ENCODE data around the gene CORIN. TPM values are rescaled to one million over a fixed set of nuclear protein-coding genes. Genes with fewer than 3 reads are reported as not detected.

Gene CORIN
- total and polyA plus RNA-seq, 2 of the 4 experiments (the other 2 are of a cell fraction) = 20.3 to 24.7 TPM

DNA sequence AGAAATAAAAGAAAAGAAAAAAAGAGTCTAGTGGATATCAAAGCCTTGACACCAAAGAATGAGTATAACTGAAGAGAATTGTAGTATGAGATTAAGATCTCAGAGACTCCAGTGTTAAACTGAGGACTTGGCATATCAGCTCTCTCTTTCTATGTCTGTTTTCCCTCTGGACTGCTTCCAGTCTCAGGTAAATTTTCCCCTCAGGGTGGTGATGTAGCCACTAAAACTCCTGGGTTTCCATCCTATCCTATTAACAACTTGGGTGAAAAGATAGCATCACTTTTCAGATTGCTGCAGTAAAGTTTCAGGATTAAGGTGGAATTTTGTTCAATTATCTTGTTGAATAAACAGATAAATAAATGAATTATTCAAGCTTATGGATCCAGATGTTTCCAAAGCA is 267.1 kb downstream of the CORIN start:
- Histone ChIP-seq H3K27me3 (ENCODE audit: control insufficient read depth, insufficient read depth, low read length) (no peaks in the 10 kb centered on the region), H2BK20ac (ENCODE audit: low read depth, low read length) (no peak overlapping the region), H2BK15ac (ENCODE audit: low read depth, low read length) (no peak overlapping the region), H3K9me3 (ENCODE audit: control insufficient read depth, insufficient read depth, low read length) (no peaks in the 10 kb centered on the region), H4K8ac (ENCODE audit: low read depth in 2 of 2, low read length in 2 of 2) (no peak overlapping the region), H4K5ac (ENCODE audit: low read depth, low read length) (no peak overlapping the region), H2AFZ (replicated peaks; ENCODE audit: low read length, poor library complexity) (no peak overlapping the region), H3K4me1 (ENCODE audit: control insufficient read depth, insufficient read depth, low read length) (no peaks in the 10 kb centered on the region), H4K91ac (ENCODE audit: insufficient read depth, low read depth, low read length) (no peak overlapping the region), H2AK9ac (replicated peaks; ENCODE audit: low read depth, low read length, poor library complexity) (no peak overlapping the region), H2BK5ac (ENCODE audit: low read depth, low read length, poor library complexity, severe bottlenecking) (no peak overlapping the region), H3K9ac (ENCODE audit: low read depth, low read length) (no peak overlapping the region), H3K36me3 (ENCODE audit: control insufficient read depth, insufficient read depth, low read length) (peaks cover 27% of the 10 kb centered on the region), H2AK5ac (ENCODE audit: low read depth, low read length) (no peak overlapping the region), H3K4me2 (ENCODE audit: low read depth, low read length) (no peak overlapping the region), H3K56ac (ENCODE audit: extremely low read depth, insufficient read depth, low read length) (no peak overlapping the region), H3K14ac (replicated peaks; ENCODE audit: low read depth, low read length) (no peak overlapping the region), H3K9me1 (ENCODE audit: insufficient read depth, low read length) (peaks cover 6% of the 10 kb centered on the region), H3K23ac (ENCODE audit: low read depth, low read length) (no peak overlapping the region), H3K4ac (ENCODE audit: low read depth, low read length) (no peak overlapping the region), H3K27ac (ENCODE audit: insufficient read depth, low read length) (no peak overlapping the region), H4K20me1 (ENCODE audit: insufficient read depth, low read length) (no peaks in the 10 kb centered on the region), H3K18ac (ENCODE audit: low read depth, low read length) (no peak overlapping the region), H2BK120ac (ENCODE audit: low read depth, low read length) (no peak overlapping the region), H3K4me3 (ENCODE audit: insufficient read depth, low read depth, low read length) (no peak overlapping the region), H3K79me1 (ENCODE audit: low read depth in 1 of 2, low read length in 2 of 2) (peaks cover 5 to 6% of the 10 kb centered on the region in 2 experiments; a peak in 2 of 4 replicates)
- TF ChIP-seq MXI1 (IDR thresholded peaks at IDR 0.05; ENCODE audit: borderline replicate concordance, low read depth, low read length) (no peak), CHD1 (IDR thresholded peaks at IDR 0.05; ENCODE audit: low read depth, low read length) (no peak), MAZ (IDR thresholded peaks at IDR 0.05; ENCODE audit: borderline replicate concordance, low read depth, low read length) (no peak), POLR2A (IDR thresholded peaks at IDR 0.05; ENCODE audit: low read depth, low read length) (no peak), ELK1 (IDR thresholded peaks at IDR 0.05; ENCODE audit: borderline replicate concordance, low read depth, low read length) (no peak), BHLHE40 (IDR thresholded peaks at IDR 0.05; ENCODE audit: low read depth, low read length) (no peak), FOS (IDR thresholded peaks at IDR 0.05; ENCODE audit: low read depth, low read length) (no peak)
- ATAC-seq (ENCODE audit: low read depth) = no peak
- in situ Hi-C loops (cut with MboI; ENCODE audit: low sequenced_read_pairs) = loop anchor here (25.0 kb wide), 1 partner anchor 634 kb away; no protein-coding TSS in a partner anchor
- no TSS peak for BruUV-seq (replicated peaks)
- POLR2A ChIA-PET (ENCODE audit: unreplicated experiment) = no interaction called here
- dilution Hi-C loops (cut with HindIII; ENCODE audit: low sequenced_read_pairs, unreplicated experiment) = no loop called here
- CTCF ChIA-PET = no interaction called here
- no peak for DNase-seq
- intact Hi-C loops (cut with micrococcal nuclease) = no loop called here
